Eye (tissue), 1 donor: Measurements from ENCODE around the gene QRICH2.
A peak's percentile ranks its signal among the peaks of the same experiment; 100 is the strongest.
"Not testable (repeated sequence)": the region's sequence is repeated elsewhere in the genome, so short reads cannot be mapped to it uniquely, and the experiment has no call there.

Source experiments
- DNase-seq: peaks from one replicate; pipeline ENCODE4 v3.0.0-alpha.2; 2015

QRICH2 gene

DNA sequence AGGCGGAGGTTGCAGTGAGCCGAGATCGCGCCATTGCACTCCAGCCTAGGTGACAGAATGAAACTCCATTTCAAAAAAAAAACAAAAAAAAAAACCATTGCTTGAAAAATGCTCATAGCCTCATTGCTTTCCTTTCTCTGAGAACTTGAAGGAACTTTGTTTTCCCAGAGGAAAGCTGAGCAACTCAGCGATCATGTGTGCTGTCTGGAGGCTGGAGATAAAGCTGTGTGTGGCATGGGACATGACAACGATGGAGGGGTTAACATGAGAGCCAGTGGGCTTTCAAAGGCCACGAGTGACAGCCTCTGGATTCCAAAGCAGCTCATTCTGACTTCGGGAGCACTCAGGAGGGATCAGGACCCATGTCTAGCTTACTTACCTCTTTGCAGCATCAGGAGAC is 21.6 kb upstream of the QRICH2 start:
- DNase-seq = no peak

DNA sequence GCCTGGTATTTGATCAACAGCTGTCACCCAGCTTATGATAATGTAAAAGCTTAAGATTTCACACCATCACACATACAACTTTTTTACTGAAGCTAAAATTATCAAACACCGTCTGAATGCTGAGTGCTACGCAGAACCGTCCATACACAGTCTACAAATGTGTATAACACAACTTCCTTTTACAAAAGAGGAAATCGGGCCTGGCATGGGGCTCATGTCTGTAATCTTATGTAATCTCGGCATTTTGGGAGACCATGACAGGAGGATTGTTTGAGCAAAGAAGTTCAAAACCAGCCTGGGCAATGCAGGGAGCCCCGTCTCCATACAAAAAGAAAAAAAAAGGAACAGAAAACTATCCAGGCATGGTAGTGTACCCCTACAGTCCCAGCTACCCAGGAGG is 19.6 kb upstream of the QRICH2 start:
- no peak for DNase-seq

DNA sequence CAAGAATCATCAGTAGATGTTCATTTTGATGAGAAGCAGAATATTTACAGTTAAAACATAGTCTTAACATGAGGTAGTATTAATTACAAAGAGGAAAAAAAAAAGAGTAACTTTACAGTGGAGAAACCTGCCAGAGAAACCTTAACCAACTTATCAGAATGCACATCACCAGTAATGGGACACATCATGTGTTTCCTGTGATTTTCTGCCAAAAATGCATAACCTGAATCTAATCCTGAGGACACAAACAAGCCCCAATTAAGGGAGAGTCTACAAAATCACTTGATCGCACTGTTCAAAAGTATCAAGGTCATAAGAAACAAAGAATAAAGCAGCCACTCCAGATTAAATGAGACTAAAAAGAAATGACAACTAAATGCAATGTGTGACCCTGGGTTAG is 18.2 kb upstream of the QRICH2 start:
- DNase-seq = no peak

DNA sequence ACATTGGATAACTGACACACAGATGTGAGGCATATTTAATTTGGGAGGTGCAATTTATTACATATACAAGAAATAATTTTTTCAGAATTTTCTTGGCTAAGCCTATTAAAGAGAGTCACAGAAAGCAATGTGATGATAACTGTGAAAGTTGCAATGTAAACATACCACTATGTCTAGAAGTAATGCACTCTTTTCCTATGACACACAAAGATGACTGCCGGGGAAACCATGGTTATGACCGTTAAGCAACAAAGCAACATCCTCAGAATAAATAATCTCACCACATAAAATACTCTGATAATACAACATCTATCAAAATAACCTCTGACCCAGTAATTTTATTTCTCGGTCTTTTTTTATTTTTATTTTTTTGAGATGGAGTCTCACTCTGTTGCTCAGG is 10.5 kb upstream of the QRICH2 start:
- DNase-seq = no peak

DNA sequence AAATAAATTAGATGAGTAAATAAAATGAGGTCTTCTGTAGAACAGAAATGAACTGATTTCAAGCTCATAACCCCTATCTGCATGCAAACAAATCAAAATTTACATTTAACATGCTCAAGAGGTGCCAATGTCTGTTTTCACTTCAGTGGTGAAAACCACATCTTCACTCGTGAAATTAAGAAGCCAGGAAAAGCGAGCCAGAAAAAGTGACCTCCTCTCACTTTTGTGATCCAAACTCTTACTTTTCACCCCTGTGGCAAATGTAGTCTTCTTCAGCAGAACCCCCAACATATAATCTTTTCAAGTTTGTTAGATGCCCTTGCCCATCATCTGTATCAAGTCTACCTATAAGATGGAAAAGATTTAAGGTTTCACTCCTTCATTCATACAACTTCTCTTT is 9.5 kb upstream of the QRICH2 start:
- no peak for DNase-seq

DNA sequence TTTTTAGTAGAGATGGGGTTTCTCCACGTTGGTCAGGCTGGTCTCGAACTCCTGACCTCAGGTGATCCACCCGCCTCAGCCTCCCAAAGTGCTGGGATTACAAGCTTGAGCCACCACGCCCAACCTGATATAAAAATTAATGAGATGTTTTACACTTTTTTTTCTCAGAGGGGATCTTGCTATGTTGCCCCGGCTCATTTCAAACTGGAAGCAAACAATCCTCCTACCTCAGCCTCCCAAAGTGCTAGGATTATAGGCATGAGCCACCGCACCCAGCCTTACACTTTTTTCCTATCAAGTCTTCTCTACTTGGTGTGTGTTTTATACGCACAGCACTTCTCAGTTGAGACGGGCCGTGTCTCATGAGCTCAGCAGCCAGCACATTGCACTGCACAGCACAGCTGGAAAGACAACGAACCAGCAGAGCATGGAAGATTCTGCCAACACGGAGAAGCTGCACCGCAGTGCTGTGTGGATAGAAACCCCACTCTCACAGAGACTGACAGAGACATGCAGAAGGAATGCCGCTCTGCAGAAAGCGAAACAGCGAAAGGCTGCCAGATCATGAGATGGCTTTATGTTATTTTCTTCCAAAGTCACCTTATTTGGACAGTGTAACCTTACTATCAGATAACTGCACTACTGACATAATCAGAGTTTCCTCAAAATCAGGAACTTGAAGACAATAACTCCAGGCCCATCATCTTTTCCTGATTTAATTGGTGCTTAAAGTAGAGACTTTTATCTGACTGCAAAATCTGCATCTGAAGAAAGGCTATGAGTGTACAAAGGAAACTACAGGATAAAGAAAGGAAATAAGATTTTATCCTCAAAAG is 6.5 kb upstream of the QRICH2 start:
- DNase-seq = no peak

DNA sequence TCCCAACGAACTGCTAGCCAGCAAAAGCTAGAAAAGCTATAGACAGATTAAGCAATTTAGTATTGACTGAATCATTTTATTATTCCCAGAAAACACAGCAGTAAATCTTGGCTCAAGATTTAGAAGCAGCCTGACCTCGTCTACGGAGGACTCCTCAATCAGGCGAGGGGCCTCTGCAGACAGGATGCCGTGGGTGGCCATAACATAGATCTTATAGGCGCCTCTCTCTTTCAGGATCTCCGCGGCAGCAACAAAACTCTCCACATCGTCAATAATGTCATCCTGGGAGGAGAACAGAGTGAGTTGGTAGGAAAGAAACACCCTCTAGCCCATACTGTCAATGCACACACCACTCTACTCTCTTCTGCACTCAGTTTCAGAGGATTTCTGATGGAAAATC is 4.7 kb upstream of the QRICH2 start:
- no peak for DNase-seq

DNA sequence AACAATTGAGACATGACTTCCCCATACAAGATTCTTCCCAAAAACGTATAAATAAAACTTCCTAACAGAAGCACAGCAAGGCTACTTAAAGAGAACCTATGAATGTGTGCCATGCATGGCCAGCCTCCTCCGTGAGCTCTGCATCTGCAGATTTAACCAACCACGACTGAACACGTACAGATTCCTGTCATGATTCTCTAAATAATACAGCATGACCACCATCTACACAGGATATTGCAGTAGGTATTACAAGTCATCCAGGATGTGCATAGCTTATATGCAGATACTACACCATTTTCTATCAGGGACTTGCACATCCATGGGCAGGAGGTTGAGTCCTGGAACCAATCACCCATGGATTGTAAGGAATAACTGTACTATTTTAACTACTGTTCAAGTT is 1.4 kb upstream of the QRICH2 start:
- DNase-seq = no peak

DNA sequence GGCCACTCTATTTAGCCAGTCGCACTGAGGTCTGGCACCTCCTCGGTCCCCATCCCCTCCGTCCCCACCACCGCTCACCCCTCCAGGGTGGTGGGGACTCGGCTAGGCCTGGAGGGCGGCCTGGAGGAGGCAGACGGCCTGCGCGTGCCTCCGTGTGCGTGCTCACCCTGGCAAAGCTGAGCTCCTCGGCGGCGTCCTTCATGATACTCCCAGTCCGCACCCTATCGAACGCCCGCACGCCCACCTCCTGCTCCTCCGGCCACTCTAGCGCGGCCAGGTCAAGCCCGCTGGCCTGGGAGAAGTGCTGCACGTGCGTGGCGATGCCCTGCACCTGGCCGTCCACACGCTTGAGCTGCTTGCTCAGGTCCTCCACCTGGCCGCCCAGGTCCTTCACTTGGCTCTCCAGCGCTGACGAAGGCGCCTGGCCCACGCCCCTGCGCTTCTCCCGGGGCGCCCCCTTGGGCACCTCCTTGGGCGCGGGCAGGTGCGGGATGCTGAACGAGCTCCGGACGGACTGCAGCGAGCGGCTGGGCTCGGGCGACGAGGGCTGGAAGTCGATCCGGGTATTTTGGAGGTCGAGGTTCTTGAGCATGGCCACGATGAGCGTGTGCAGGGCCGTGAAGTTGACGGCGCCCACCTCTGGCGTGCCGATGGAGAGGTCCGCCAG is 644 bp downstream of the QRICH2 start:
- DNase-seq = no peak

DNA sequence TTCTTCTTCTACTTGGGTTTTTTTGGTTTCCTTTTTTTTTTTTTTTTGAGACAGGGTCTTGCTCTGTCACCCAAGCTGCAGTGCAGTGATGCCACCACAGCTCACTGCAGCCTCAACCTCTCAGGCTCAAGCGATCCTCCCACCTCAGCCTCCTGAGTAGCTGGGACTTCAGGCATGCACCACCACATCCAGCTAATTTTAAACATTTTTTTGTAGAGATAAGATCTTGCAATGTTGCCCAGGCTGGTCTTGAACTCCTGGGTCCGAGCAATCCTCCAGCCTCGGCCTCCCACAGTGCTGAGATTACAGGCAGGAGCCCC is 3.0 kb downstream of the QRICH2 start:
- DNase-seq = not testable (repeated sequence)

DNA sequence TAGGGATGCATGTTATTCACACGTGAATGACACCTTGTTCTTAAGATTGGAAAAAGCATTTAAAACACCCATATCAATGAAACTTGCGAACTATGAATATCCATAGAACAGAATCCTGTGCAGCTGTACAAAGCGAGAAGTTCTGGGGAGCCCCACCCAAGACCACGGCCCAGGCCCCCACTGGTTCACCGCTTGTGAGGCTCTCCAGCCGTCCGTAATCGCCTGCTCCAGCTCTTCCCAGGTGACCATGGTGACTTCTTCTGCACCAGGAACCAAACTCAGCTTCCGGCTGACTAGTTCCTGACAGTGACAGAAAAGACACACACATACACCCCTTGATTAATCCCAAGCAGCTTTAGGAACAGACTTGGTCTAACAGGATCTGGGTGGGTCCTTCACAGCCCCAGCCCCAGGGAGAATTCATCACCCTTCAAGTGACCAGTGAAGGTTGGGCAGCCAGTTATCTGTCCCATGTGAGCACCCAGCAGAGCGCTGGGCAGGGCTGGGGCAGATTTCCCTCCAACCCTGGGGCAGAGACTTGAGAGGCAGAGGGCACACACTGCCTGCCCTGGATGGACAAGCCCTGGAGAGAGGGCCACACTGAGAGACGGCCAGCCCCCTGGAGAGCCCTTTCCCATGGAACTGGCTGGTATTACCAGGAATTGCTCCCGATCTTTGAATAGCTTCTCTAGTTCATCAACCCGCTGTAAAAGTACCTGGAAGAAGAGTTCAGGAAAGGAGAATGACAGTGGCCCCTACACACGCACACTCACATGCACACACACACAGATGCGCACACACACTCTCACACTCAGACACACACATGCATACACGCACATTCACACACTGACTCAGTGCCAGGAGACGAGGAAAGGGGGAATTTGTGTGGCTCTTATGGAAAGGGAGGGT is 3.6 kb downstream of the QRICH2 start:
- peak; percentile 27 for DNase-seq

DNA sequence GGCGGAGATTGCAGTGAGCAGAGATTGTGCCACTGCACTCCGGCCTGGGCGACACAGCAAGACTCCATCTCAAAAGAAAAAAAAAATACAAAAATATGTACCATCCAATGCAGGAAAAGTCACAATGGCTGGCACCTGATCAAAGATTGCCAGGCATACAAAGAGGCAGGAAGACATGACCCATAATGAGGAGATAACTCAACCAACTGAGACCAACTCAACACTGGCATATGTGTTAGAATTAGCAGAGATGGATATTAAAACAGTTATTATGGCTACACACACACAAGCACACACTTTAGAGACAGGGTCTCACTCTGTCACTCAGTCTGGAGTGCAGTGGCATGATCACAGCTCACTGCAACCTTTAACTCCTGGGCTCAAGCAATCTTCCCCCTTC is 10.6 kb downstream of the QRICH2 start:
- no peak for DNase-seq

DNA sequence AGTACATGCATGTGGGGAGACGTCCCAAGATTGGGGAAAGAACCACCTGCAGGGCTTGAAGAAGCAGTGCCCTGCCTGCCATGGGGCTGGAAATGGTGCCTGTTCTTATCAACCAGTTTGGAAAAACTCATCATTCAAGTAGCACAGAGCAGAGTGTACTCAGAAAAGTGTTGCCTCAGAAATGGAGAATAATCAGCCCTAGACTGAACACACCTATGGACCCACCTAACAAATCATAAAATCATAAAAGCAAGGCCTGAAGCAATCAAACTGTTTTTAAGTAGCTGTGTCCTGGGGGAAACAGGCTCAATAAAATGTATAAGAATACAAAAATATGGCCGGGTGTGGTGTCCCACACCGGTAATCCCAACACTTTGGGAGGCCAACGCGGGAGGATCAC is 11.2 kb downstream of the QRICH2 start:
- DNase-seq = no peak

DNA sequence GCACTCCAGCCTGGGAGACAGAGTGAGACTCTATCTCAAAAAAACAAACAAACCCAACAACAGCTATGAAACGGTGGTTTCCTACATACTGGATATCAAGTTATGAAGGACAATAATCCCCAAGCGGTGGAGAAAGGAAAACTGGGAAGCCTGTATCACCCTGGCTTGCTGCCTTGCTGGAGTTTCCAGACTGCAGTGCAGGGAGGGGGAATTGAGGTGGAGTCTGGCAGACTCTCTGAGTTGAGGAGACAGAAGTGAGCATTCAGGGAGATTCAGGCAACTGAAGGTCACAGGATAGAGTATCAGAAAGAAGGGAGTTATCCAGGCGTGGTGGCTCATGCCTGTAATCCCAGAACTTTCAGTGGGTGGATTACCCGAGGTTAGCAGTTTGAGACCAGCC is 11.9 kb downstream of the QRICH2 start:
- no peak for DNase-seq

DNA sequence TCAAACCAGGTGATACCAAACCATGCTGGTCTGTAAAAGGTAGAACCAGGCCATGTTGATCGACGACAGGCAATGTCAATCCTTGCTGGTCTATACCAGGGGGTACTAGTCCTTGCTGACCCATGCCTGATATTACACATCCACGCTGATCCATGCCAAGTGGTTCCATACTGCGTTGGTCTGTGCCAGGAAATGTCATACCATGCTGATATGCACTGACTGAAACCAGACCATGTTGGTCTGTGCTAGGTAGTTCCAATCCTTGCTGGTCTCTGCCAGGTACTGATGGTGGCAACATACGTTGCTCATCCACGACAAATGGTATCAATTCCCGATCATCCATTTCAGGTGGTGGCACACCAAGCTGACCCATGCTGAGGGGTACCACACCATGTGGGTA is 15.0 kb downstream of the QRICH2 start:
- no peak for DNase-seq

DNA sequence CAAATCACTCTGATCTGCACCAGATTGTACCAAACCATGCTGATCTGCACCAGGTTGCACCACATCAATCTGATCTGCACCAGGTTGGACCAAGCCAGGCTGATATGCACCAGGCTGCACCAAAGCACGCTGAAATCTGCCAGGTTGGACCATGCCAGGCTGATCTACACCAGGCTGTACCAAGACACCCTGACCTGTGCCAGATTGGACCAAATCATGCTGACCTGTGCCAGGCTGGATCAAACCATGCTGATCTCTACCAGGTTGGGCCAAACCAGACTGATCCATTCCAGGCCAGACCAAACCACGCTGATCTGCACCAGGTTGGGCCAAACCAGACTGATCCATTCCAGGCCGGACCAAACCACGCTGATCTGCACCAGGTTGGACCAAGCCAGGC is 15.5 kb downstream of the QRICH2 start:
- no peak for DNase-seq

DNA sequence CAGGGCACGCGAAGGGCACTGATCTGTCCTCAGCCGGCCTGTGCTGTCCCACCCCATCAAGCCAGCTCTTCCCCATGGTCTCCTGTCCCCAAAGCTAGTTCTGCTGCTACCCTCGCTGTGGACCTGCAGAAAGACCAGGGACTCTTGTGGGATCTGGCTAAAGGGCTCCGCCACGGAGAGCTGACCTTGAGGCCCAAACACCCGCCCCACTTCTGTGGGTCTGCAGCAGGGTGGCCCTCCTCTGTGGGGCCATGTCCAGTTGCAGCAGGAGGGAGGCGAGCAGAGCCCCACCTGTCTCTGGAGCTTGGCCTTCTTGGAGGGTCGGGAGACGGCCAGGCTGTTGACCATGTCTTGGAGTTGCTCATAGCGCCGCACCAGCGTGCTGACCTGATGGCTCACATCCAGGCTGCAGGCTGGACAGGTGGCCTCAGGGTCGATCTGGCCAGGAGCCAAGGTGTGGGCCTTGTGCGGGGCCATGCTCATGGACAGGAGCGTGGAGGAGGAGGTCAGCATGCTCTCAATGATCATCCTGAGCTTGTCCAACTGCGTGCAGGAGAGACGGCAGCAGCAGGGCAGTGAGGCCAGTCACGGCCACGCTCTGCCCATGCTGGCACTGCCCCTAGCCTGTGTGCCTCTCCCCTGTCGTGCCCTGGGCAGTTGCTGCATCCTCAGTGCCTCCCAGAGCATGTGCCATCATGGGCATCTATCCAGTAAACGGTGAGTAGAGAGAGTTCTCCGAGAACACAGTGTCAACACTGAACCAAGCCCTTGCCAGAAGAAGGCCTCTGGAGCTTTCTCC is 26.3 kb downstream of the QRICH2 start:
- DNase-seq = no peak

DNA sequence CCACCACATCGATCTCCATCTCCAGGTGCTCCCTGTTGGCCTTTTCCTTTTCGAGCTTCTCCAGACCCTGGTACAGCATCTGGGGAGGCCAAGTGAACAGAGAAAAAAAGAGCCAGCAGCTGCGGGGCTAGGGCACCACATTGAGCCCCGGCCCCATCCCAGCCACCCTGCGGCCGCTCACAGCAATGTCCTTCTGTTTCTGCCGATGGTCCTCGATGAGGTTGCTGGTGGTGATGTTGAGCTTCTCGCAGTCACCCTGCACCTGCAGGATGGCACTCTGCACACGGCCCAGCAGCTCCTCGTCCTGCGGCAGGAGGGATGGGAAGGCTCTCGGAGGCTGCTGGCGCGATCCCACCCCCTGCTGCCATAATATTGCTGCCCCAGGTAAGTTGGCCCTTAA is 27.4 kb downstream of the QRICH2 start:
- DNase-seq = no peak

DNA sequence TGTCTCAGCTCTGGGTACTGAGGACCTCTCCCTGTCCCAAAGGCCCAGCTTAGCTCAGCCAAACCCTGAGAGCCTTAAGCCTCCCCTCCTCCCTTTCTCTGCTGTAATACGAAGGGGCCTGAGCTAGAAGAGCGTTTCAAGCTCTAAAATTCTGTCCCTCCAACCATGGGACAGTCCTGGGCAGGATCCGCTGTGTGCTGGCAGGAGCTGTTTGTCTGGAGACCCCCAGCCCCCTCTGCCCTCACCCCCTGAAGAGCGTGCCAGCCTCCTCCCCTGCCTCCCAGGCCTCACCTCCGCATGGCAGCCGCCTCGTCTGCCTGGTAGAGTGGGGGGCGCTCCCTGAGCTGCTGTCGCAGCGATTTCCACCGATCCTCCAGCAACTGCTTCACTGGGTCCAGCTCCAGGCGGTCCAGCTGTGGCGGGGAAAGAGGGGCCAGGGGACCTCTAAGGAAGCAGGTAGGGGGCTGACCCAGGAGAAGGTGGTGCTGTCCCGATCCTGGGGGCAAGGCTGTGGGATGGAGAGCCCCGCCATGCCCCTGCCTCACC is 28.3 kb downstream of the QRICH2 start:
- DNase-seq = no peak

DNA sequence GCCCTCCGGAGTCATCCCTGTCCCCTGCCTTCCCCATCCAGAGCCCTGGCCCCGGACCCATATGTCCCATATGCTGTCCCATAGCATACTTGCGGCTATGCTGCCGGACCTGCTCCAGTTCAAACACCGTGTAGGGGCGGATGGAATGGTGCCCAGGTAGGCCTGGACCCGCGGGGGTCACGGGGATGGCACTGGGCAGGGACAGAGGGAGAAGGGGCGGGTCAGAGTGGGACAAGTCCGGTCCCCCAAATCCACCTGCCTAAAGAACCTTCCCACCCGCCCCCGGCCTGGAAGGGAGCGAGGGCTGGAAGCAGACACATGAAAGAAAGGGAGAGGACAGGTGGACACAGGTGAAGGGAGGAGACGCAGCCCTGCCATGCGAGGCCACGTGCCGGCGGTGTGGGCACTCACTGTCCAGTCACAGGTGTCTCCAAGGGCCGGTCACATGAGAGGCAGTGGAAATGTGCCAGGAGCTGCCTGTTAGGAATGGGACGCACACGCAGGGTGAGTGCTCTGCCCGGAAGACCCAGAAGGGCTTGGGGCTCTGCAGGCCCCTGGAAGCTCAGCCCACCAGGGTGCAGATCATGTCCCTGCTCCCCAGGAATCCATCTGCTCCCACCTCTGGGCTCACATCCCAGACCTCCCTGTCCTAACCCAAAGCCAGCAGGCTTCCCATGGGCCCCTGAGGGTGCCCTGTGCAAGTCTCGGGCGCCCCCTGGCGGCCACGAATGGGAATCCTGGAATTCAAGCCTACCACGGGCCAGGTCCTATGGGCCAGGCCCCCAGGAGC is 28.9 kb downstream of the QRICH2 start:
- peak; percentile 93 for DNase-seq

DNA sequence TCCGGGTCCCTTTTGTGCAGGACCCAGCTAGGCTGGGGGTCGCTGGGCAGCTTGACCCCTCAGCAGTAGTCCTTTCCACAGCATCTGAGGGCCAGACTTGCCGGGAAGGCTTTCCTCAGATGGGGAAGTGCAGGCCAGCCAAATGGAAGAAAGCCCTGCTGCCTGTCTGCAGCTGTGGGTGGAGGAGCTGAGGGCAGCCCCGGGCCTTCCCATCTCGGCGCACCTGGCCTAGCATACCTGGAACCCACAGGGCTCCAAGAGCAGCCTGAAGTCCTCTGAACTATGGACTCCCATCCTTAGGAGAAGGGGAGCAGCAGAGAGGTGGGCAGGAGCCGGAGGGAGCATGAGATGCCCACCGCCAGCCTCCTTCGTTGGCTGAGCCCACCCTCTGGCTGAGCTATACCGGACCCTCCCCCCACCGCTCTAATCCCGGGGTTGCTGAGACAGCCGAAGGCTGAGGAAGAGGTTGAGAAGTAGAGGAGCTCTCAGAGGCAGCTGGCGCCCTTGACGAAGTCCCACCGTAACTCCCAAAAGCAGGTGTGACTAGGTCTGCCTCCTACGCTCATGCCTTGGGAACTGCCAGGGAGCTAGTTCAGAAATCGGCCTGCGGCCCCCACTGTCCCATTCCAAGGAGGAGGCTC is 29.7 kb downstream of the QRICH2 start:
- no peak for DNase-seq
